H1 (cell line): ENCODE results near the gene RIMBP2.

Experiments used
- ASH2L ChIP-seq: fragments of 200-600, 300-600 bp; sonication (generic); IDR thresholded peaks from one replicate; pipeline ENCODE4 v1.7.1; 2017; ENCODE audit warnings: low read length
- CEBPB ChIP-seq: IDR thresholded peaks from 2 replicates; pipeline ENCODE4 v1.6.1; 2012; ENCODE audit warnings: low read depth, low read length
- CTCF ChIP-seq, 3 experiments: IDR thresholded peaks; 1 replicate in 2 of 3; 2 replicates in 1 of 3; pipeline versions ENCODE4 v1.5.1 to v1.6.1; 2011; ENCODE audit warnings: low read length in 3 of 3, mild to moderate bottlenecking in 3 of 3, inconsistent platforms in 2 of 3, low read depth in 1 of 3, moderate library complexity in 1 of 3; ENCODE audit not compliant: insufficient read depth in 1 of 3; ENCODE audit errors: control extremely low read depth in 1 of 3
- EZH2 ChIP-seq: fragments of 200-600 bp; sonication (generic); IDR thresholded peaks from 2 replicates; pipeline ENCODE4 v1.7.1; 2012; ENCODE audit warnings: low read depth, mild to moderate bottlenecking, moderate library complexity, low read length, inconsistent platforms; ENCODE audit not compliant: severe bottlenecking
- HDAC2 ChIP-seq, 2 experiments: fragments of 300-600 bp in 1 of 2; sonication (generic) in 1 of 2; IDR thresholded peaks; 2 replicates each; pipeline ENCODE4 v1.6.1; 2011 to 2012; ENCODE audit warnings: low read depth in 2 of 2, low read length in 2 of 2, mild to moderate bottlenecking in 2 of 2, moderate library complexity in 2 of 2, borderline replicate concordance in 1 of 2, inconsistent platforms in 1 of 2
- KDM1A ChIP-seq: fragments of 200-600, 300-600 bp; sonication (generic); IDR thresholded peaks from 2 replicates; pipeline ENCODE4 v1.7.1; 2016; ENCODE audit warnings: mild to moderate bottlenecking, low read length, borderline replicate concordance
- POLR2A ChIP-seq, 2 experiments: IDR thresholded peaks; 1 replicate in 1 of 2; 2 replicates in 1 of 2; pipeline ENCODE4 v1.6.1; 2011; ENCODE audit warnings: low read depth in 2 of 2, low read length in 2 of 2, mild to moderate bottlenecking in 2 of 2; ENCODE audit errors: control extremely low read depth in 1 of 2
- POLR2AphosphoS5 ChIP-seq: IDR thresholded peaks from 2 replicates; pipeline ENCODE4 v1.6.1; 2011; ENCODE audit warnings: low read depth, low read length
- POU5F1 ChIP-seq: IDR thresholded peaks from 2 replicates; pipeline ENCODE4 v1.6.1; 2011; ENCODE audit warnings: low read depth, mild to moderate bottlenecking, low read length, moderate library complexity
- SP1 ChIP-seq: IDR thresholded peaks from 2 replicates; pipeline ENCODE4 v1.6.1; 2011; ENCODE audit warnings: low read depth, low read length
- TAF1 ChIP-seq: IDR thresholded peaks from 2 replicates; pipeline ENCODE4 v1.6.1; 2011; ENCODE audit warnings: mild to moderate bottlenecking, low read depth, low read length
- USF2 ChIP-seq: IDR thresholded peaks from 2 replicates; pipeline ENCODE4 v1.6.1; 2011; ENCODE audit warnings: low read length, improper control_type of control experiment
- YY1 ChIP-seq: IDR thresholded peaks from 2 replicates; pipeline ENCODE4 v1.6.1; 2011; ENCODE audit warnings: low read depth, mild to moderate bottlenecking, low read length

- TF ChIP-seq TAF1 (no peak), HDAC2 (IDR thresholded peaks at IDR 0.05; ENCODE audit: borderline replicate concordance in 1 of 2, low read depth in 2 of 2, low read length in 2 of 2) (no peak), CTCF (IDR thresholded peaks at IDR 0.05; ENCODE audit: control extremely low read depth in 1 of 3, insufficient read depth in 1 of 3, low read depth in 1 of 3, low read length in 3 of 3) (no peak), CEBPB (no peak), POU5F1 (no peak), POLR2A (IDR thresholded peaks at IDR 0.05; ENCODE audit: control extremely low read depth in 1 of 2, low read depth in 2 of 2, low read length in 2 of 2) (no peak), YY1 (no peak), KDM1A (no peak), EZH2 (no peak), SP1 (no peak), USF2 (no peak), POLR2AphosphoS5 (no peak), ASH2L (no peak)
These were observed 254.7 kb downstream of the RIMBP2 start for GRCh38 chr12:130461447-130461815.
